Measurements from ENCODE around the gene ARL4C. TPM values are rescaled to one million over a fixed set of nuclear protein-coding genes. Genes with fewer than 3 reads are reported as not detected.

ARL4C gene
- total RNA-seq (2022) (76.0 and 81.2 TPM in 2 replicates), Bru-seq, nascent RNA (percentile 99 among the genes with signal in this experiment), BruChase-seq, experiment 1, labeled RNA remaining after a 2-hour chase (percentile 100 among the genes with signal in this experiment), BruChase-seq, experiment 2, labeled RNA remaining after a 6-hour chase (percentile 95 among the genes with signal in this experiment)
- long read RNA-seq, full-length matches to known transcripts: 266 of 270 reads
- long read RNA-seq, partial matches to known transcripts: 1 of 270 reads
- long read RNA-seq, other reads (novel, unspliced or antisense): 3 of 270 reads

- Histone ChIP-seq H3K27me3 (replicated peaks; ENCODE audit: control insufficient read depth, insufficient read depth, low read length) (no peaks in the 10 kb centered on the region), H3K4me3 (ENCODE audit: low read depth, low read length) (peak within 1 kb of the TSS; percentile 96), H3K9me3 (no peaks in the 10 kb centered on the region), H3K36me3 (ENCODE audit: control insufficient read depth, insufficient read depth, low read length) (no peaks in the 10 kb centered on the region; the same call in 1 of the 2 replicates), H3K4me1 (peaks cover 6% of the 10 kb centered on the region)
- CTCF ChIA-PET: interaction anchor here (0.6 to 1.0 kb wide), 6 partner anchors 78 to 1149 kb away, joined by 3 to 6 read pairs (median 3); no protein-coding TSS in a partner anchor
- H3K4me1 Mint-ChIP-seq (ENCODE audit: low read depth, unreplicated experiment): no peaks in the 10 kb centered on the region
- no TSS peak for BruUV-seq (replicated peaks)
- peaks cover 54% of the 10 kb centered on the region for H3K36me3 Mint-ChIP-seq (ENCODE audit: insufficient read depth, unreplicated experiment)
- intact Hi-C loops (cut with micrococcal nuclease; ENCODE audit: unreplicated experiment): loop anchor here (2.0 kb wide), 1 partner anchor 134 kb away; no protein-coding TSS in a partner anchor
- POLR2A ChIA-PET: interaction anchor here (0.5 to 1.0 kb wide), 8 partner anchors 28 to 361 kb away, joined by 3 to 11 read pairs (median 4); no protein-coding TSS in a partner anchor
- H3K27ac Mint-ChIP-seq (ENCODE audit: unreplicated experiment): peak within 1 kb of the TSS; percentile 91
- no peaks in the 10 kb centered on the region for H3K9me3 Mint-ChIP-seq (ENCODE audit: unreplicated experiment)
- TF ChIP-seq, protein P1, sequence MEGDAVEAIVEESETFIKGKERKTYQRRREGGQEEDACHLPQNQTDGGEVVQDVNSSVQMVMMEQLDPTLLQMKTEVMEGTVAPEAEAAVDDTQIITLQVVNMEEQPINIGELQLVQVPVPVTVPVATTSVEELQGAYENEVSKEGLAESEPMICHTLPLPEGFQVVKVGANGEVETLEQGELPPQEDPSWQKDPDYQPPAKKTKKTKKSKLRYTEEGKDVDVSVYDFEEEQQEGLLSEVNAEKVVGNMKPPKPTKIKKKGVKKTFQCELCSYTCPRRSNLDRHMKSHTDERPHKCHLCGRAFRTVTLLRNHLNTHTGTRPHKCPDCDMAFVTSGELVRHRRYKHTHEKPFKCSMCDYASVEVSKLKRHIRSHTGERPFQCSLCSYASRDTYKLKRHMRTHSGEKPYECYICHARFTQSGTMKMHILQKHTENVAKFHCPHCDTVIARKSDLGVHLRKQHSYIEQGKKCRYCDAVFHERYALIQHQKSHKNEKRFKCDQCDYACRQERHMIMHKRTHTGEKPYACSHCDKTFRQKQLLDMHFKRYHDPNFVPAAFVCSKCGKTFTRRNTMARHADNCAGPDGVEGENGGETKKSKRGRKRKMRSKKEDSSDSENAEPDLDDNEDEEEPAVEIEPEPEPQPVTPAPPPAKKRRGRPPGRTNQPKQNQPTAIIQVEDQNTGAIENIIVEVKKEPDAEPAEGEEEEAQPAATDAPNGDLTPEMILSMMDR (IDR thresholded peaks at IDR 0.05; ENCODE audit: insufficient read depth in 1 of 2, low read depth in 1 of 2, low read length in 1 of 2, severe bottlenecking in 1 of 2, unreplicated experiment in 1 of 2): no peak
- H3K27me3 Mint-ChIP-seq (ENCODE audit: insufficient read depth, unreplicated experiment): no peaks in the 10 kb centered on the region
- H3K4me3 Mint-ChIP-seq (ENCODE audit: unreplicated experiment): peak within 1 kb of the TSS; percentile 95
- DNase-seq: peak; percentile 47 to 48
These were observed at the start of gene ARL4C for GRCh38 chr2:234496835-234497593. Gene ARL4C (minus strand): TSS chr2:234497081. CDS start chr2:234496586, 495 bp downstream.

- H3K36me3 ChIP-seq (ENCODE audit: control insufficient read depth, insufficient read depth, low read length): no peaks in the 10 kb centered on the region
- H3K27me3 Mint-ChIP-seq (ENCODE audit: insufficient read depth, unreplicated experiment): no peaks in the 10 kb centered on the region
- POLR2A ChIA-PET: no interaction called here
- CTCF ChIA-PET: interaction anchor here (0.7 to 1.2 kb wide), 5 partner anchors 9 to 562 kb away, joined by 3 to 6 read pairs (median 3); no protein-coding TSS in a partner anchor
- H3K4me1 Mint-ChIP-seq (ENCODE audit: low read depth, unreplicated experiment): peaks cover 10% of the 10 kb centered on the region
- peak; percentile 59 to 72 for DNase-seq
- no TSS peak for BruUV-seq (replicated peaks)
- TF ChIP-seq, protein P1 (IDR thresholded peaks at IDR 0.05; ENCODE audit: insufficient read depth in 1 of 2, low read depth in 1 of 2, low read length in 1 of 2, severe bottlenecking in 1 of 2, unreplicated experiment in 1 of 2): peak; percentile 79 to 81
- H3K9me3 Mint-ChIP-seq (ENCODE audit: unreplicated experiment): peaks cover 2% of the 10 kb centered on the region
- intact Hi-C loops (cut with micrococcal nuclease; ENCODE audit: unreplicated experiment): loop anchor here (1.0 kb wide), 1 partner anchor 569 kb away; no protein-coding TSS in a partner anchor
- no peaks in the 10 kb centered on the region for H3K4me1 ChIP-seq
- H3K27me3 ChIP-seq (replicated peaks; ENCODE audit: control insufficient read depth, insufficient read depth, low read length): no peaks in the 10 kb centered on the region
- H3K4me3 ChIP-seq (ENCODE audit: low read depth, low read length): no peak overlapping the region
- no peaks in the 10 kb centered on the region for H3K36me3 Mint-ChIP-seq (ENCODE audit: insufficient read depth, unreplicated experiment)
- H3K27ac Mint-ChIP-seq (ENCODE audit: unreplicated experiment): no peak overlapping the region
- no peaks in the 10 kb centered on the region for H3K9me3 ChIP-seq
- no peak overlapping the region for H3K4me3 Mint-ChIP-seq (ENCODE audit: unreplicated experiment)
These were observed 48.1 kb upstream of the ARL4C start for GRCh38 chr2:234544659-234545611.

Measured in Caco-2 (cell line).